Hepatocyte (in vitro differentiated cells): ENCODE measurements around the gene PTGIS. TPM values are rescaled to one million over a fixed set of nuclear protein-coding genes. Genes with fewer than 3 reads are reported as not detected.

ENCODE experiments used
- DNase-seq: peaks from one replicate; pipeline ENCODE4 v3.0.0-alpha.2; 2016; ENCODE audit warnings: low spot score
- H2AFZ ChIP-seq: fragments of 200-600 bp; sonication (generic); 2 replicates; pipeline ENCODE4 v1.6.0; 2016; ENCODE audit warnings: antibody characterized with exemption, mild to moderate bottlenecking
- H3K27ac ChIP-seq: fragments of 200-600 bp; sonication (generic); 2 replicates; pipeline ENCODE4 v1.5.1; 2016; ENCODE audit warnings: mild to moderate bottlenecking
- H3K27me3 ChIP-seq: fragments of 200-600 bp; sonication (generic); 2 replicates; pipeline ENCODE4 v1.6.1; 2016
- H3K36me3 ChIP-seq: fragments of 200-600 bp; sonication (generic); replicated peaks from 2 replicates; pipeline ENCODE4 v1.5.1; 2016; ENCODE audit warnings: low read depth; ENCODE audit not compliant: insufficient read depth
- H3K4me1 ChIP-seq: fragments of 200-600 bp; sonication (generic); 2 replicates; pipeline ENCODE4 v1.5.1; 2016; ENCODE audit warnings: mild to moderate bottlenecking, moderate library complexity; ENCODE audit not compliant: insufficient read depth
- H3K4me2 ChIP-seq: fragments of 200-600 bp; sonication (generic); 2 replicates; pipeline ENCODE4 v1.6.0; 2016
- H3K4me3 ChIP-seq: fragments of 200-600 bp; sonication (generic); 2 replicates; pipeline ENCODE4 v1.5.1; 2016; ENCODE audit warnings: mild to moderate bottlenecking
- H3K79me2 ChIP-seq: fragments of 200-600 bp; sonication (generic); 2 replicates; pipeline ENCODE4 v1.6.0; 2017; ENCODE audit warnings: mild to moderate bottlenecking
- H3K9me2 ChIP-seq: fragments of 200-600 bp; sonication (generic); replicated peaks from 2 replicates; pipeline ENCODE4 v1.6.0; 2017; ENCODE audit warnings: mild to moderate bottlenecking; ENCODE audit not compliant: insufficient read depth
- H3K9me3 ChIP-seq: fragments of 200-600 bp; sonication (generic); 2 replicates; pipeline ENCODE4 v1.5.1; 2016; ENCODE audit warnings: low read depth, mild to moderate bottlenecking
- H4K20me1 ChIP-seq: fragments of 200-600 bp; sonication (generic); 2 replicates; pipeline ENCODE4 v1.6.0; 2016; ENCODE audit warnings: mild to moderate bottlenecking; ENCODE audit not compliant: insufficient read depth, poor library complexity, severe bottlenecking
- EZH2 ChIP-seq: fragments of 200-600 bp; sonication (generic); IDR thresholded peaks from 2 replicates; pipeline ENCODE4 v1.6.1; 2016; ENCODE audit warnings: antibody characterized with exemption, mild to moderate bottlenecking, borderline replicate concordance
- EZH2phosphoT487 ChIP-seq: fragments of 200-600 bp; sonication (generic); IDR thresholded peaks from one replicate; pipeline ENCODE4 v1.6.1; 2018; ENCODE audit warnings: antibody characterized with exemption, mild to moderate bottlenecking, low read depth, moderate library complexity; ENCODE audit not compliant: unreplicated experiment, severe bottlenecking
- WGBS: methylation state at CpG from one replicate; pipeline ENCODE4 v1.1.6; 2016; ENCODE audit warnings: low lambda C conversion rate; ENCODE audit errors: missing lambda C conversion rate; 5-methylcytosine and 5-hydroxymethylcytosine counted together
- polyA plus RNA-seq: library from polyadenylated mRNA; unstranded; fragments of >200 nt; fragmentation: Nextera tagmentation; extraction: Ambion mirVana; gene quantifications from 2 replicates; pipeline ENCODE4 v1.2.1, GENCODE V29; 2016
- total RNA-seq: library from RNA; depleted of rRNA; stranded (reverse); fragments of >200 nt; gene quantifications from 2 replicates; pipeline ENCODE4 v1.2.3, GENCODE V29; 2014
- TF ChIP-seq, protein P1 (sequence below): fragments of 200-600 bp; sonication (generic); IDR thresholded peaks from 2 replicates; pipeline ENCODE4 v1.5.1; 2016; ENCODE audit warnings: antibody characterized with exemption, mild to moderate bottlenecking; ENCODE audit not compliant: poor library complexity

The PTGIS gene
- total and polyA plus RNA-seq, 2 experiments from 2014 or later, result 25.4 to 26.1 TPM

DNA sequence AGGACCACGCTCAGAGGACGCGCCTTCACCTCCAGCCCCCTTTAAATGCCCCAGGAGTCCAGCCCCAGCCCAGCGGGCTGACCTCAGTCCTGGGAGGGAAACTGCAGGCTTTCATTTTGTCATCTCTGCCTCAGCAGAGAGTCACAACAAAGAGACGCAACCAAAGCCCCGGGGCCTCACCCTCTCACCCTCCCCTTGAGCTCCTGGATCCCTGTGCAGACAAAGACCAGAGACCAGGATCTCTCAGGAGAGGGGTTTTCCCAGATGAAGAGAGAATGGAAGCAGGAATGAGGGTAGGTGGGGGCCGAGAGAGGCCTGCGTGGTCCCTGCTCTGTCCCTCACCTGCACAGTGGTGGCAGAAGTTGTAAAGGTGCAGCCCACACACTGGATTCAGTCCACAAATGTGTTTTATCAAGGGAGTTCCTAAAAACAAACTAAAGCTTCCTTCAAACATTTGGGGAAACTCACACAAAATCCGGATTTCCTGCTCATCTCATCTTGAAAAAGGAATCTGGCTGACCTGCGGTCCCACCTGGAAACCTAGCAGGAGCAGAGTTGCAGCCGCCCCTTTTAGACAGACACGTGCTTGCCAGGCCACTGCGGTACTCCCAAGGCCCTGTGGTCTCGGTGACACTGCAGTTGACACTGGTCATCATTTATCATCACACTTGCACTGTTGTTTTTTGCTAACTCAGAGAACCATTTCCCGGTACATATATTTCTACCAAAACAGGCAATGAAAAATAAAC, 27.1 kb downstream of the PTGIS start:
- Histone ChIP-seq H3K27ac (no peak overlapping the region), H3K4me2 (no peak overlapping the region), H3K27me3 (no peaks in the 10 kb centered on the region), H3K4me3 (no peak overlapping the region), H2AFZ (no peak overlapping the region), H3K79me2 (no peaks in the 10 kb centered on the region), H4K20me1 (no peaks in the 10 kb centered on the region), H3K4me1 (no peaks in the 10 kb centered on the region), H3K9me3 (no peaks in the 10 kb centered on the region), H3K36me3 (no peaks in the 10 kb centered on the region), H3K9me2 (no peaks in the 10 kb centered on the region)
- 87% methylated on average over 15 of the region's 15 CpGs for WGBS
- no peak for DNase-seq
- TF ChIP-seq, protein P1, sequence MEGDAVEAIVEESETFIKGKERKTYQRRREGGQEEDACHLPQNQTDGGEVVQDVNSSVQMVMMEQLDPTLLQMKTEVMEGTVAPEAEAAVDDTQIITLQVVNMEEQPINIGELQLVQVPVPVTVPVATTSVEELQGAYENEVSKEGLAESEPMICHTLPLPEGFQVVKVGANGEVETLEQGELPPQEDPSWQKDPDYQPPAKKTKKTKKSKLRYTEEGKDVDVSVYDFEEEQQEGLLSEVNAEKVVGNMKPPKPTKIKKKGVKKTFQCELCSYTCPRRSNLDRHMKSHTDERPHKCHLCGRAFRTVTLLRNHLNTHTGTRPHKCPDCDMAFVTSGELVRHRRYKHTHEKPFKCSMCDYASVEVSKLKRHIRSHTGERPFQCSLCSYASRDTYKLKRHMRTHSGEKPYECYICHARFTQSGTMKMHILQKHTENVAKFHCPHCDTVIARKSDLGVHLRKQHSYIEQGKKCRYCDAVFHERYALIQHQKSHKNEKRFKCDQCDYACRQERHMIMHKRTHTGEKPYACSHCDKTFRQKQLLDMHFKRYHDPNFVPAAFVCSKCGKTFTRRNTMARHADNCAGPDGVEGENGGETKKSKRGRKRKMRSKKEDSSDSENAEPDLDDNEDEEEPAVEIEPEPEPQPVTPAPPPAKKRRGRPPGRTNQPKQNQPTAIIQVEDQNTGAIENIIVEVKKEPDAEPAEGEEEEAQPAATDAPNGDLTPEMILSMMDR, result no peak
- TF ChIP-seq EZH2 (no peak), EZH2phosphoT487 (no peak)

DNA sequence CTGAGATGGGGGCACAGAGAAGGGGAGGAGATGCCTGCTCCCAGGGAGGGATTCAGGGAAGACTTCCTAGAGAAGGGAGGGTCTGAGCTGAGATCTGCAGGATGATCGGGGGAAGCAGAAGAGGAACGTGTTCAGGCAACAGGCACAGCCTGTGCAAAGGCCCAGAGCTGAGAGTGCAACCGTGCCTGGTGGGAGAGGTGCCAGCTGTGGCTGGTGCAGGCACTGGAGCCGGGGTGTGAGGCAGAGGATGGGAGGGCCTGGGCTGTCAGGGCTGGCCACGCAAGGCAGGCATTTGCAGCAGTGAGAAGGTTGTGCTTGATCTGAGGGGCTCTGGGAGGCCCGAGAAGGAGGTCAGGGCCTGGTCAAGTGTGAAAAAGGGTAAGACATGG, 27.7 kb downstream of the PTGIS start:
- no peaks in the 10 kb centered on the region for H3K79me2 ChIP-seq

DNA sequence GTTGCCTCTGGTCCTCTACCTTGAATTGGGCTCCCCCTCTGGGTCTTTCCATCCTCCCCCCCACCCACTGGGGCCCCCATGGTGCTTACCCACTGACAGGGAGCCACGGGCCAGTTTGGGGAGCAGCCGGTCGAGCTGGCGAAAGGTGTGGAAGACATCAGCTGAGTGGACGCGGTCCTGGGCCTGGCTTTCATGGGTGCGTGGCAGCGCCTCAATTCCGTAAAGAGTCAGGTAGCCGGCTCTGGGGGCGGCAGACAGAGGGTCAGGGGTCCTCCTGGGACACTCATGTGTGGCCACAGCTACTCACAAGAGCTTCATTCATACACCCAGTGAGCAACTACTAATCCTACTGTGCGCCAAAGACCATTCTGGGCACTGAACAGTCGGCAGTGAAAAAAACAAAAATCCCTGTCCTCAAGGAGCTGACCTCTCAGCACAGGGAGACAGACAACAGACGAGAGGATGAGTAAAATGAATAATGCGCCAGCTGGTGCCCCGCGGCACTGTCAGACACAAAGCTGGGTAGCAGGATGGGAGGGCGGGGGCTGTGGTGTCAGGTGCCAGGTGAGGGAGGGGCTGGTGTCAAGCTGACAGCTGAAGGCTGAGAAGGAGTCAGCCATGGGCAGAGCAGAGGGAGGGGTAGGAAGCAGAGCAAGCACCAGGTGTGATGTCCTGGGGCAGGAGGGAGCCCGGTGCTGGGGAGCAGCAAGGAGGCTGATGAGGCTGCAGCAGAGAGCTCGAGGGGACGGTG, 28.3 kb downstream of the PTGIS start:
- WGBS, result 95% methylated on average over 20 of the region's 21 CpGs
- H3K4me3 ChIP-seq, result no peak overlapping the region
- H3K9me3 ChIP-seq, result no peaks in the 10 kb centered on the region
- no peaks in the 10 kb centered on the region for H3K79me2 ChIP-seq
- H3K27me3 ChIP-seq, result no peaks in the 10 kb centered on the region
- no peaks in the 10 kb centered on the region for H3K4me1 ChIP-seq
- no peaks in the 10 kb centered on the region for H3K36me3 ChIP-seq
- no peak overlapping the region for H3K27ac ChIP-seq
- no peak for DNase-seq
- H2AFZ ChIP-seq, result no peak overlapping the region
- H3K9me2 ChIP-seq, result no peaks in the 10 kb centered on the region
- TF ChIP-seq EZH2, result no peak
- H4K20me1 ChIP-seq, result no peaks in the 10 kb centered on the region
- H3K4me2 ChIP-seq, result no peak overlapping the region

More for the DNA sequence above, 27.7 kb downstream of the PTGIS start:
- Histone ChIP-seq H2AFZ (no peak overlapping the region), H3K27me3 (no peaks in the 10 kb centered on the region), H3K4me2 (no peak overlapping the region), H3K9me2 (no peaks in the 10 kb centered on the region), H3K4me1 (no peaks in the 10 kb centered on the region), H3K36me3 (no peaks in the 10 kb centered on the region), H3K27ac (no peak overlapping the region), H3K4me3 (no peak overlapping the region), H4K20me1 (no peaks in the 10 kb centered on the region), H3K9me3 (no peaks in the 10 kb centered on the region)
- WGBS, result 95% methylated on average over 5 of the region's 6 CpGs
- TF ChIP-seq, protein P1, result no peak
- TF ChIP-seq EZH2 (no peak), EZH2phosphoT487 (no peak)
- no peak for DNase-seq

DNA sequence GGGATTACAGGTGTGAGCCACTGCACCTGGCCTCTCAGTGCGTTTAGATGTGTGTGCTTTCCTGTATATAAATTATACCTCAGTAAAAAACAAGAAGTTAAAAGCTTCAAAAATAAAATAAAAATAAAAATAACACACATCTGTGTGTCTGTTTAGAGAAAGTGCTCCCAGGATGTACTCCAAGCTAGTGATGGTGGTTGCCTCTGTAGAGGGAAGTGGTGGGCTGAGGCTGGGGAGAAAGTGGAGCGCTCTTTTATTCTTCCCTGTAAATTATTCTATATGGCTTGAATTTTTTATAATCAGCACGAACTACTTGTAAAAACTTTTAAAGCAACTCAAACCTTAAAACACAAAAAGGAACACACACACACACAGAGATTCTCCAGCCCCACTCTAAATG, 29.0 kb downstream of the PTGIS start:
- TF ChIP-seq, protein P1, result no peak
- Histone ChIP-seq H3K79me2 (no peaks in the 10 kb centered on the region), H2AFZ (no peak overlapping the region), H3K27me3 (no peaks in the 10 kb centered on the region), H3K27ac (no peak overlapping the region), H3K9me2 (no peaks in the 10 kb centered on the region), H3K4me1 (no peaks in the 10 kb centered on the region), H3K36me3 (no peaks in the 10 kb centered on the region), H3K9me3 (no peaks in the 10 kb centered on the region), H3K4me2 (no peak overlapping the region), H3K4me3 (no peak overlapping the region), H4K20me1 (no peaks in the 10 kb centered on the region)
- DNase-seq, result no peak
- 97% methylated on average over 3 of the region's 3 CpGs for whole genome bisulfite sequencing
